Parathyroid adenoma (tissue), 2 donors: ENCODE results near the gene HMCN1.

Experiments used
- H2AFZ ChIP-seq: fragments of 300-600 bp; sonication (generic); one replicate; pipeline ENCODE4 v1.7.0; 2017; ENCODE audit warnings: antibody characterized with exemption, mild to moderate bottlenecking
- H3K27ac ChIP-seq: fragments of 300-600 bp; sonication (generic); one replicate; pipeline ENCODE4 v1.7.0; 2017
- H3K27me3 ChIP-seq: fragments of 300-600 bp; sonication (generic); one replicate; pipeline ENCODE4 v1.7.0; 2017; ENCODE audit warnings: low read length; ENCODE audit not compliant: control insufficient read depth, insufficient read depth
- H3K36me3 ChIP-seq: fragments of 300-600 bp; sonication (generic); one replicate; pipeline ENCODE4 v1.7.0; 2017; ENCODE audit warnings: low read length; ENCODE audit not compliant: control insufficient read depth, insufficient read depth
- H3K4me1 ChIP-seq: fragments of 300-600 bp; sonication (generic); one replicate; pipeline ENCODE4 v1.7.0; 2017; ENCODE audit warnings: control low read depth
- H3K4me2 ChIP-seq: fragments of 300-600 bp; sonication (generic); one replicate; pipeline ENCODE4 v1.7.0; 2017; ENCODE audit warnings: low read length
- H3K4me3 ChIP-seq: fragments of 300-600 bp; sonication (generic); one replicate; pipeline ENCODE4 v1.7.0; 2017; ENCODE audit warnings: low read depth, low read length
- H3K79me2 ChIP-seq: fragments of 300-600 bp; sonication (generic); one replicate; pipeline ENCODE4 v1.7.0; 2017; ENCODE audit warnings: control low read depth
- H3K9ac ChIP-seq: fragments of 300-600 bp; sonication (generic); one replicate; pipeline ENCODE4 v1.7.0; 2017; ENCODE audit warnings: mild to moderate bottlenecking
- H3K9me3 ChIP-seq: fragments of 300-600 bp; sonication (generic); one replicate; pipeline ENCODE4 v1.7.0; 2017; ENCODE audit warnings: low read length; ENCODE audit not compliant: control insufficient read depth
- CTCF ChIP-seq: fragments of 300-600 bp; sonication (generic); IDR thresholded peaks from one replicate; pipeline ENCODE4 v1.7.0; 2017; ENCODE audit warnings: antibody characterized with exemption, mild to moderate bottlenecking
- donor health status: primary hyperparathyroidism.

The HMCN1 gene

GRCh38 chr1:186193224-186193623, 459.0 kb downstream of the HMCN1 start:
- Histone ChIP-seq H3K27me3 (no peaks in the 10 kb centered on the region), H3K79me2 (no peaks in the 10 kb centered on the region), H3K36me3 (no peaks in the 10 kb centered on the region), H3K27ac (no peak overlapping the region), H3K9ac (no peak overlapping the region), H3K4me3 (no peak overlapping the region), H3K4me2 (no peak overlapping the region), H2AFZ (no peak overlapping the region), H3K4me1 (no peaks in the 10 kb centered on the region), H3K9me3 (no peaks in the 10 kb centered on the region)
- TF ChIP-seq CTCF: no peak

- Histone ChIP-seq H3K4me3 (no peak overlapping the region), H3K27ac (no peak overlapping the region), H3K27me3 (no peaks in the 10 kb centered on the region), H3K4me2 (no peak overlapping the region), H2AFZ (no peak overlapping the region), H3K9ac (no peak overlapping the region), H3K36me3 (no peaks in the 10 kb centered on the region), H3K4me1 (no peaks in the 10 kb centered on the region), H3K9me3 (no peaks in the 10 kb centered on the region), H3K79me2 (no peaks in the 10 kb centered on the region)
- TF ChIP-seq CTCF: no peak
Measured at GRCh38 chr1:186194107-186194756, 460.0 kb downstream of the HMCN1 start.

GRCh38 chr1:186195377-186195931, 461.3 kb downstream of the HMCN1 start:
- Histone ChIP-seq H3K4me2 (no peak overlapping the region), H3K27ac (no peak overlapping the region), H3K4me3 (no peak overlapping the region), H2AFZ (no peak overlapping the region), H3K36me3 (no peaks in the 10 kb centered on the region), H3K27me3 (no peaks in the 10 kb centered on the region), H3K79me2 (no peaks in the 10 kb centered on the region), H3K9ac (no peak overlapping the region), H3K9me3 (no peaks in the 10 kb centered on the region), H3K4me1 (no peaks in the 10 kb centered on the region)
- no peak for TF ChIP-seq CTCF

- Histone ChIP-seq H2AFZ (no peak overlapping the region), H3K9ac (no peak overlapping the region), H3K36me3 (no peaks in the 10 kb centered on the region), H3K4me1 (no peaks in the 10 kb centered on the region), H3K79me2 (no peaks in the 10 kb centered on the region), H3K27me3 (no peaks in the 10 kb centered on the region), H3K9me3 (no peaks in the 10 kb centered on the region), H3K27ac (no peak overlapping the region), H3K4me3 (no peak overlapping the region), H3K4me2 (no peak overlapping the region)
- no peak for TF ChIP-seq CTCF
Measured at GRCh38 chr1:186202271-186202764, 468.1 kb downstream of the HMCN1 start.

- Histone ChIP-seq H3K79me2 (no peaks in the 10 kb centered on the region), H3K27me3 (no peaks in the 10 kb centered on the region), H3K4me3 (no peak overlapping the region), H3K9me3 (no peaks in the 10 kb centered on the region), H3K36me3 (no peaks in the 10 kb centered on the region), H3K27ac (no peak overlapping the region), H3K4me2 (no peak overlapping the region), H3K4me1 (no peaks in the 10 kb centered on the region), H3K9ac (no peak overlapping the region), H2AFZ (no peak overlapping the region)
- no peak for TF ChIP-seq CTCF
Measured at GRCh38 chr1:186202776-186203175, 468.6 kb downstream of the HMCN1 start.
